Mucosa of stomach (tissue), 1 donor: ENCODE results near the gene DRC1.

Experiments used
- H3K27me3 ChIP-seq: one replicate; pipeline ENCODE4 v1.7.0; 2013; ENCODE audit warnings: mild to moderate bottlenecking, low read length; ENCODE audit not compliant: control insufficient read depth, insufficient read depth
- H3K36me3 ChIP-seq: one replicate; pipeline ENCODE4 v1.7.0; 2013; ENCODE audit warnings: low read length; ENCODE audit not compliant: control insufficient read depth, insufficient read depth
- H3K4me1 ChIP-seq: one replicate; pipeline ENCODE4 v1.7.0; 2013; ENCODE audit warnings: mild to moderate bottlenecking, low read length; ENCODE audit not compliant: control insufficient read depth, insufficient read depth
- H3K4me3 ChIP-seq: one replicate; pipeline ENCODE4 v1.7.0; 2013; ENCODE audit warnings: low read length
- H3K9ac ChIP-seq: one replicate; pipeline ENCODE4 v1.7.0; 2013; ENCODE audit warnings: mild to moderate bottlenecking, low read length, moderate library complexity
- H3K9me3 ChIP-seq: one replicate; pipeline ENCODE4 v1.7.0; 2013; ENCODE audit warnings: mild to moderate bottlenecking, low read length, moderate library complexity; ENCODE audit not compliant: control insufficient read depth
- donor health status: Pancreatic carcinoma.

Gene DRC1

DNA sequence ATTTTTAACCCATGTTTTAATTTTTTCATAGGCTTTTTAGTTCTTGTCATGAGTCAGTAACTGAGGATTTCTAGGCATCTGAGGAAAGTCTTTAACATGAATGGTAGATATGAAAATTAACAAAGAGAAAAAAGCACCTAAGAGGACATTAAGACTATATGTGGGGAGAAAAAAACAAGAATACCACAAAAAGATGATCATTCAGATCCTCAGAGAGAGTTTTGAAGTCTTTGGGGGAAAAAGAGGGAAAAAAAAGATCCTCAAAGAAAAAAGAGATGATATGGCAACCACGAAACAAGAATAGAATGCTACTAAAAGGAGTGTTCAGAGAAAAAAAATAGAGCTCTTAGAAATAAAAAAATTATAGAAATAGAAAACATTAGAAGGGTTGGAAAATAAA is 8.1 kb downstream of the DRC1 start:
- Histone ChIP-seq H3K4me1 (no peaks in the 10 kb centered on the region), H3K36me3 (no peaks in the 10 kb centered on the region), H3K27me3 (no peaks in the 10 kb centered on the region), H3K4me3 (no peak overlapping the region), H3K9me3 (no peaks in the 10 kb centered on the region), H3K9ac (no peak overlapping the region)

DNA sequence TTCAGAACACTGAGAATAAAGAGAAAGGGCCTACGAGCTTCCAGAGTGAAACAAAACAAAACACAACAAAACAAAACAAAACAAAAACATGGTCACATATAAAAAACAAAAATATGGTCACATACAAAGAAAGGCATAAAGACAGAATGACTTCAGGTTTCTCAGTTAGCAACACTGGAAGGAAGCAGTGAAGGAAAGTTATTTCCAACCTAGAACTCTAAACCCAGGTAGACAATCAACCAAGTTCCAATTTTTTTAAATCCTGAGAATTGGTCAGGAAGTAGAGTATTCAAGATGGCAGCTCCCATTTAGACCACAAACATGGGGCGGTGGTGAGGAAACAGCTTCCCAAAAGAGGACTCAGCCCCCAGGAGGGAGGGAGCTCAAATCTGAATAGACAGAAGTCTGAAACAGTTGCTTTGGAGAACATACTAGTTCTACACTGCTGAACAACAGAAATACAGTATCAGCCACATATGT is 9.1 kb downstream of the DRC1 start:
- H3K9me3 ChIP-seq = no peaks in the 10 kb centered on the region

DNA sequence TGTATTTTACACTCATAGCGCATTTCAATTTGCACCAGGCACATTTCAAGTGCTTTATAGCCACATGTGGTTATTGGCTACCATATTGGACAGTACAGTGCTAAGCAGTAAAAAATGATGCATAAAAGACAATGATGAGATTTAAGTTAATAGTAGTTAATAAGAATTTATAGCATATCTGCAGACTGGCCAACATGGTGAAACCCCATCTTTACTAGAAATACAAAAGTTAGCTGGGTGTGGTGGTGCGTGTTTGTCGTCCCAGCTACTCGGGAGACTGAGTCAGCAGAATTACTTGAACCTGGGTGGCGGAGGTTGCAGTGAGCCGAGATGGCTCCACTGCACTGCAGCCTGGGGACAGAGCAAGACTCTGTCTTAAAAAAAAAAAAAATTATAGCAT is 9.7 kb downstream of the DRC1 start:
- Histone ChIP-seq H3K9ac (no peak overlapping the region), H3K36me3 (no peaks in the 10 kb centered on the region), H3K4me1 (no peaks in the 10 kb centered on the region), H3K4me3 (no peak overlapping the region), H3K27me3 (no peaks in the 10 kb centered on the region), H3K9me3 (no peaks in the 10 kb centered on the region)

More for the DNA sequence above, 9.1 kb downstream of the DRC1 start:
- Histone ChIP-seq H3K4me3 (no peak overlapping the region), H3K9ac (no peak overlapping the region), H3K4me1 (no peaks in the 10 kb centered on the region), H3K36me3 (no peaks in the 10 kb centered on the region), H3K27me3 (no peaks in the 10 kb centered on the region)

DNA sequence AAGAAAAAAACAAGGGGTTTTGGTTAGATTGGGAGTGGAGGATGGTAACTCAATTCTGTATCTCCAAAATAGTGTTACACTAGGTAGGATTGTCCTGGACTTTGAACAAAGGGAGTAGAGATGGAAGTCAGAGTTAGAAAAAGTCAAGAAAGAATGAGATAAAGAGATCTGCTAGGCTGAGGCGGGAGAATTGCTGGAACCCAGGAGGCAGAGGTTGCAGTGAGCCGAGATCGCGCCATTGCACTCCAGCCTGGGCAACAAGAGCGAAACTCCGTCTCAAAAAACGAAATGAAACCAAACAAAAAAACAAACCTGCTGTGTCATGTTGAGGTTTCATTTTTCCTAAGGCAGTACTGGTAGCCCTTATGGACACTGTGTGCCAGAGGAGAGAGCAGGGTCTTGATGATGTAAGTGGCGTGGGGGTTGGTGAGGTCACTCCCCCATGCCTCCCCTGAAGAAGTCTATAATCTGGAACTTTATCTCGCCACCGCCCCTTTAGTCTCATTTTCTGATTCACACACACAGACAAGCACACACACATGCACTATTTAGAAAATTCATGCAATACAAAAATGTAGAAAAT is 10.5 kb downstream of the DRC1 start:
- Histone ChIP-seq H3K9ac (no peak overlapping the region), H3K36me3 (no peaks in the 10 kb centered on the region), H3K4me1 (no peaks in the 10 kb centered on the region), H3K9me3 (no peaks in the 10 kb centered on the region), H3K27me3 (no peaks in the 10 kb centered on the region), H3K4me3 (no peak overlapping the region)

DNA sequence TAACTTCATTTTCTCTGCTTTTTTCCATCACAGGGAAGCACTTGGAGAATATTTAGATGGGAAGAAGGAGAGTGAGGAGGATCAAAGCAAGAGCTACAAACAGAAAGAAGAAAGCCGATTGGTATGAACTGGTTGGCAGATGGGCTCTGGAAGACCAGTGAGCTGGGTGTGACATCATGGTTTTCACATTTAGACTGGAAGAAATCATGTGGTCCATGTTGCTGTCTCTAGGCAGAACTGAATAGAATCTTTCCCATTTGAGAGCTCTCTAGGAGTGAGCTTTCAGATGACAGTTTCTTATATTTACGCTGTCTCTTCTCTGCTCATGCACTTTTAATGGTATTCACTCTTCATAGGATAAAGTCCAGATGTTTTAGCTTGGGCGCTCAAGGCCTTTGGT is 12.6 kb downstream of the DRC1 start:
- H3K4me3 ChIP-seq = no peak overlapping the region
- H3K9me3 ChIP-seq = no peaks in the 10 kb centered on the region
- H3K4me1 ChIP-seq = no peaks in the 10 kb centered on the region
- no peak overlapping the region for H3K9ac ChIP-seq
- H3K36me3 ChIP-seq = no peaks in the 10 kb centered on the region
- H3K27me3 ChIP-seq = no peaks in the 10 kb centered on the region

DNA sequence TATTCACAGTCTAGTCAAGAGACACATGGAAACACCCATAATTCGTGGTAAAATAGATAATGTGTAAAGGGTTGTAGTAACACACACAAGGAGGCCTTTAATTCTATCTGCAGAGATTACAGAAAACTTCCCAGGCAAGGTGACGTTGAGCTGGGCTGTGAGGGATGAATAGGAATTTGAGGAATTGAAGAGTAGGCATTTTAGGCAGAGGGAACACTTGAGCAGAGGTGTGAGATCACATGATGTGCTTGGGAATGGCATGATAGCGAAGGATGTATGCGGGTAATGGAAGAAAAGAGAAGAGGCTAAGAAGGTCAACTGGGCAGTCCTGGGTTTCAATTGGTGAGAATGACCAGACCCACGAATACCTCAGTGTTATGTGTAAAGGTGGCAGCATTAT is 20.2 kb downstream of the DRC1 start:
- no peaks in the 10 kb centered on the region for H3K4me1 ChIP-seq
- no peak overlapping the region for H3K4me3 ChIP-seq
- H3K9me3 ChIP-seq = no peaks in the 10 kb centered on the region
- no peaks in the 10 kb centered on the region for H3K36me3 ChIP-seq
- no peak overlapping the region for H3K9ac ChIP-seq
- H3K27me3 ChIP-seq = no peaks in the 10 kb centered on the region

DNA sequence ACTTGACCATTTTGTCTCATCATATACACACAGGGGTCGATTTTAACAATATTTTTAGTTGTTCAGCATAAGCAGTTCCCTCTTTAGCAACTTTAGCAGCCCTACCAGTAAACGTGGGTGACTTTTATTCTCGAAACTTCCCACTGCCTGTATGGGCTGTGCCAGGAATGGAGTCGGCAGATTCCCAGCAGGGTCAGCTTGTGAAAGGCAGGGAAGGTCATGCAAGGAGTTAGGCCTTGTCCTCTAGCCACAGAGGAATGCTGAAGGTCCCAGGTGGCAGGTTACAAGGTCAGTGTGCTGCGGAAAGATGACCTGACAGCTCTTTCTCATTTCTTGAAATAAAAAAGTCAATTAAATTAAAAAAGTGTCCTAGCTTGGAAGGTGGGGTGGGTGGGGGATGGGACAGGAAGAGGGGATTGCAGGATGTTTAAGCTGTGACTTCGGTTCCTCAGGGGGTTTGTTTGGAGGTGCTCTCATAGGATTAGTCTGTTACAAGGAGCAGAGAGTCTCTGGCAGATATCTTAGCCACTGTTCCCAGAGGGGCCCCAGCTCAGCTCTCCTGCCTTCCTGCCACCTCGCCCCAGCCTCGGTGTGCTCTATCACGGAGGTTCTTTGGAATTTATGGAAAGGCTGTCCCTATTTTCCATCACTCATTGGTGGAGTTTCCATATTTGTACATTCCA is 21.4 kb downstream of the DRC1 start:
- Histone ChIP-seq H3K27me3 (no peaks in the 10 kb centered on the region), H3K36me3 (no peaks in the 10 kb centered on the region), H3K4me1 (no peaks in the 10 kb centered on the region), H3K9me3 (no peaks in the 10 kb centered on the region), H3K9ac (no peak overlapping the region), H3K4me3 (no peak overlapping the region)

DNA sequence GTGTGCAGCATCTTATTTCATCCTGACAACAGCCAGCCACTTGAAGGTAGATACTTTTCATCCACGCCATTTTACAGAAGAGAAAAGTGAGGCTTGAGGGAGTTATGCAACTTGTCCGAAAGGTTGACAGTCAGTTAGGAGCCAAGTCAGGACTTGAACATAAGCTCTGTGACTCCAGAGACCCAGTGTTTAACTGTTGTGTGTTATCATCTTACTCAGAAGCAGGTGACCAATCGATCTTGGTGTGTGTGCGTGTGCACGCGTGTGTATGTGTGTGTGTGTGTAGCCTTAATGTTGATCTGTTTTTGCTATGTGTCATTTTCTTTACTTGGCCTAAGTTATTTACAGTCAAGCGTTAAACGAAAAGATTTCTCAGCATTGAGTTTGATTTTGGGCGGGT is 22.0 kb downstream of the DRC1 start:
- H3K9ac ChIP-seq = no peak overlapping the region
- H3K27me3 ChIP-seq = no peaks in the 10 kb centered on the region

DNA sequence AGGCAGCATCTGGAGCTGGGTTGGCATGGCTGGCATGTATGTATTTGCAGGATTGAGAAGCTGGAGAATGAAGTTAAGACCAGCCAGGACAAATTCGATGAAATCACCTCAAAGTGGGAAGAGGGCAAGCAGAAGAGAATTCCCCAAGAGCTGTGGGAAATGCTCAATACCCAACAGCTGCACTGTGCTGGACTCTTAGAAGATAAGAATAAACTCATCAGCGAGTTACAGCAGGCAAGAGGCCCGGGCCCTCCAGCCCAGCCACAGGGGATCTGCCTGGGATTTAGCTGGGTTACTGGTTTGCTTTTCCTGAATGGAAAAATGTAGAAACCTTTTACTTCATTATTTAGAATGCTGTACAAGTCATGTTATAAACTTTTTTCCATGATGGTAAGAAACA is 22.5 kb downstream of the DRC1 start:
- Histone ChIP-seq H3K4me1 (no peaks in the 10 kb centered on the region), H3K9ac (no peak overlapping the region), H3K27me3 (no peaks in the 10 kb centered on the region), H3K36me3 (no peaks in the 10 kb centered on the region), H3K4me3 (no peak overlapping the region), H3K9me3 (no peaks in the 10 kb centered on the region)

More for the DNA sequence above, 22.0 kb downstream of the DRC1 start:
- Histone ChIP-seq H3K4me1 (no peaks in the 10 kb centered on the region), H3K9me3 (no peaks in the 10 kb centered on the region), H3K4me3 (no peak overlapping the region), H3K36me3 (no peaks in the 10 kb centered on the region)

DNA sequence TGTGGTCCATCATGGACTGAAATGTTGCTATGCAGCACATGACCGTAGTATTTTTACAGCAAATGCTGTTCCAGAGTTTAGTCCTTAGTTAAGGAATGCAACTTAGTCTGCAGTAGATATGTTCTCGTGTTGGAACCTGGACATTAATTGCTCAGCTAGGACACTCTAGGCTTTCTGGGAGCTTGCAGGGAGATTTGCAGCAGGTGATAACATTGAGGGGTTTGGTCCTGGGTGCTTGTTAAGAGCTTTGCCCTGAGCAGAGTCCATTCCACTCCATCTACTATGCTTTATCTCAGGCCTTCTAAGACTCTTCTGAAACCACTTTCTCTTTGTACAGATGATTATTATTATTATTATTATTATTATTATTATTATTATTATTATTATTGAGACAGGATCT is 27.1 kb downstream of the DRC1 start:
- Histone ChIP-seq H3K9ac (no peak overlapping the region), H3K4me1 (no peaks in the 10 kb centered on the region), H3K36me3 (no peaks in the 10 kb centered on the region), H3K9me3 (no peaks in the 10 kb centered on the region), H3K4me3 (no peak overlapping the region), H3K27me3 (no peaks in the 10 kb centered on the region)

DNA sequence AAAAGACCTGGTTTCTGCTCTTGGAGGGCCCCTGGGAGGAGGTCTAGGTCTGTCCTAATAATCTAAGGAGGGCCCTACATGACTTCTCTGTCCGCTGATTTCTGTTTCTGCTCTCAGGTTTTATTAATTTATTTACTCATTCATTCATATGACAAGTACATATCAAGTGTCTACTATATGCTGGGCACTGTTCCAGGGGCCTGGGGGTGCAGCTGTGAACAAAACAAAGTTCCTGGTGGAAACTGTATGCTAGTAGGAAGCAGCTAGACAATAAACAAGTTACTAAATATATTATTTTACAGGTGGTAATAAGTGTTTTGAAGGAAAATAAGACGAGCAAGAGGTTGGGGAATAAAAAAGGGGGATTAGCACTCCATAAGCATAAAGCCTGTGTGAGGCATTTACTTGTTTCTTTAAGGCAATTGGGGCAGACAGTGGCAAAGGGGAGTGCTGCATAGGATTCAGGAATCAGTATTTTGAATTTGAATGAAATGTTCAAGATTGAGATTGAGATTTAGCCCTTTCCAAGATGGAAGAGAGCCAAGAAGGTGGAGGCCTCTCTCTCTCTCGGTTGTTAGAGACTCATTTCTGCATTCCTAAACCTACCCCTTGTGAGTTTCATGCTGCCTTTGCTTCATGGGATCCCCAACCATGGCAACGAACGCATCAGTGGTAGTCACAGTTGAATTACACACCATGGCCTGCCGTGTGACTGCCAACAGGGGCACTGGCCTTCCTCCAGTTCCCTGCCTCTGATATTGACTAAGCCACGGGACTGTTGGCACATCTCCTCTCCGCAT is 28.3 kb downstream of the DRC1 start:
- no peak overlapping the region for H3K9ac ChIP-seq
- no peaks in the 10 kb centered on the region for H3K4me1 ChIP-seq
- H3K4me3 ChIP-seq = no peak overlapping the region
- H3K27me3 ChIP-seq = no peaks in the 10 kb centered on the region
- H3K9me3 ChIP-seq = no peaks in the 10 kb centered on the region
- no peaks in the 10 kb centered on the region for H3K36me3 ChIP-seq

DNA sequence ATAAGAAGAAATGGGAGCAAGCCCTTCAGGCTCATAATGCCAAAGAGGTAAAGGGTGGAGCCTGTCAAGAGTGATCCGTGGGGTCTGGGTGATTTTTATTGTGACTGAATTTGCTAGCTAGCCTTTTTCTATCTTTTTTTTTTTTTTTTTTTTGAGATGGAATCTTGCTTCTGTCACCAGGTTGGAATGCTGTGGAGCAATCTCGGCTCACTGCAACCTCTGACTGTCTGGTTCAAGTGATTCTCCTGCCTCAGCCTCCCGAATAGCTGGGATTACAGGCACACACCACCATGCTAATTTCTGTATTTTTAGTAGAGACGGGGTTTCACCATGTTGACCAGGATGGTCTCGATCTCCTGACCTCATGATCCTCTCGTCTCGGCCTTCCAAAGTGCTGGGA is 29.1 kb downstream of the DRC1 start:
- no peak overlapping the region for H3K9ac ChIP-seq
- no peak overlapping the region for H3K4me3 ChIP-seq
- H3K36me3 ChIP-seq = no peaks in the 10 kb centered on the region
- no peaks in the 10 kb centered on the region for H3K27me3 ChIP-seq
- no peaks in the 10 kb centered on the region for H3K9me3 ChIP-seq
- H3K4me1 ChIP-seq = no peaks in the 10 kb centered on the region
